WERI-Rb-1 (cell line): ENCODE measurements around the gene E2F4.

Experiments used
- DNase-seq: peaks from one replicate; pipeline ENCODE4 v3.0.0-alpha.2; 2020
- H3K27ac ChIP-seq: fragments of 250-450 bp; sonication (Bioruptor Pico); 2 replicates; pipeline ENCODE4 v1.5.1; 2020; ENCODE audit warnings: mild to moderate bottlenecking, moderate library complexity
- H3K27me3 ChIP-seq: fragments of 250-450 bp; sonication (Bioruptor Pico); 2 replicates; pipeline ENCODE4 v1.5.1; 2021; ENCODE audit warnings: mild to moderate bottlenecking, low read depth, moderate library complexity; ENCODE audit not compliant: insufficient read depth, severe bottlenecking
- H3K36me3 ChIP-seq: fragments of 250-450 bp; sonication (Bioruptor Pico); 2 replicates; pipeline ENCODE4 v1.5.1; 2020; ENCODE audit warnings: mild to moderate bottlenecking, moderate library complexity
- H3K4me3 ChIP-seq: 2 replicates; pipeline ENCODE4 v1.5.1; 2011; ENCODE audit warnings: low read depth, mild to moderate bottlenecking, control low read depth, low read length
- H3K9me3 ChIP-seq: fragments of 250-450 bp; sonication (Bioruptor Pico); 2 replicates; pipeline ENCODE4 v1.5.1; 2021; ENCODE audit warnings: mild to moderate bottlenecking, moderate library complexity; ENCODE audit not compliant: severe bottlenecking
- TF ChIP-seq, protein P1 (sequence below): IDR thresholded peaks from 2 replicates; pipeline ENCODE4 v1.5.1; 2011; ENCODE audit warnings: low read depth, mild to moderate bottlenecking, control low read depth, inconsistent platforms, low read length

The E2F4 gene

DNA sequence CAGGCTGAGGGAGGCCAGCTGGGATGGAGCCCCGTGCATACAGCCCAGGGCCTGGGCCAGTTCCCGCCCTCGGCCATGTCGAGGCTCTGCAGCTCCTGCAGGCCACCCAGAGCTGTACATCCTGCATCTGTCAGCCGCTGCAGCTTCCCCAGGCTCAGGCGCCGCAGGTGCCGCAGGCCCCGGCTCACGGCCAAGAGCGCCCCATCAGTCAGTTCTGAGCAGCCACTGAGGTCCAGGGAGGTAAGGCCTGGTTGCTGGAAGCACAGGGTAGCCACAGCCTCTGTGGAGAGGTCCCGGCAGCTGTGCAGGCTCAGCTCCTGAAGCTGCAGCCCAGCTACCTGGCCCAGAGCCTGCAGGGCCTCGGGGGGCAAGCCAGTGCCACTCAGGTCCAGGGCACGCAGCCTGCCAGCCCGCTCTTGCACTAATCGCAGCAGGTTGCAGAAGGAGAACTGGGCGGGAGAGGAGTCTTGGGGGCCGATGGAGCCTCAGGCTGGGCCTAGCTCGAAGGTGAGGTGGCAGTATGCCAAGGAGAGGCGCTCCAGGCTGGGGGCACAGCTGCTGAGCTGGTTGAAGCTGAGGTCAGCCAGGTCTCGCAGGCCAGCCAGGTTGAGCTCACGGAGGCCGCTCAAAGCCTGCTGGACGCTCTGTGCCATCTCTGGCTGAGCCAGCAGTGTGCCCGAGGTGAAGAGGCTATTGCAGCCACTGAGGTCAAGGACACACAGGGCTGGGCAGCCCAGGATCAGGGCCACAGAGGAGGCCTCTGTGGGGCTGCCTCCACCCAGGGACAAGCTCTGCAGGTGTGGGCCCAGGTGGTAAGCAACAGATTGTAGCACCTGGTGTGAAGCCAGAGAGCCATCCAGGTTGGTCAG is 18.3 kb downstream of the E2F4 start:
- Histone ChIP-seq H3K4me3 (no peak overlapping the region), H3K36me3 (no peaks in the 10 kb centered on the region), H3K27me3 (no peaks in the 10 kb centered on the region), H3K9me3 (no peaks in the 10 kb centered on the region), H3K27ac (no peak overlapping the region)
- TF ChIP-seq, protein P1, sequence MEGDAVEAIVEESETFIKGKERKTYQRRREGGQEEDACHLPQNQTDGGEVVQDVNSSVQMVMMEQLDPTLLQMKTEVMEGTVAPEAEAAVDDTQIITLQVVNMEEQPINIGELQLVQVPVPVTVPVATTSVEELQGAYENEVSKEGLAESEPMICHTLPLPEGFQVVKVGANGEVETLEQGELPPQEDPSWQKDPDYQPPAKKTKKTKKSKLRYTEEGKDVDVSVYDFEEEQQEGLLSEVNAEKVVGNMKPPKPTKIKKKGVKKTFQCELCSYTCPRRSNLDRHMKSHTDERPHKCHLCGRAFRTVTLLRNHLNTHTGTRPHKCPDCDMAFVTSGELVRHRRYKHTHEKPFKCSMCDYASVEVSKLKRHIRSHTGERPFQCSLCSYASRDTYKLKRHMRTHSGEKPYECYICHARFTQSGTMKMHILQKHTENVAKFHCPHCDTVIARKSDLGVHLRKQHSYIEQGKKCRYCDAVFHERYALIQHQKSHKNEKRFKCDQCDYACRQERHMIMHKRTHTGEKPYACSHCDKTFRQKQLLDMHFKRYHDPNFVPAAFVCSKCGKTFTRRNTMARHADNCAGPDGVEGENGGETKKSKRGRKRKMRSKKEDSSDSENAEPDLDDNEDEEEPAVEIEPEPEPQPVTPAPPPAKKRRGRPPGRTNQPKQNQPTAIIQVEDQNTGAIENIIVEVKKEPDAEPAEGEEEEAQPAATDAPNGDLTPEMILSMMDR: no peak
- DNase-seq: no peak

GRCh38 chr16:67211674-67212073 is 19.7 kb downstream of the E2F4 start:
- no peaks in the 10 kb centered on the region for H3K27me3 ChIP-seq
- H3K36me3 ChIP-seq: no peaks in the 10 kb centered on the region
- H3K27ac ChIP-seq: no peak overlapping the region
- TF ChIP-seq, protein P1: no peak
- H3K9me3 ChIP-seq: no peaks in the 10 kb centered on the region
- H3K4me3 ChIP-seq: no peak overlapping the region
- DNase-seq: no peak

DNA sequence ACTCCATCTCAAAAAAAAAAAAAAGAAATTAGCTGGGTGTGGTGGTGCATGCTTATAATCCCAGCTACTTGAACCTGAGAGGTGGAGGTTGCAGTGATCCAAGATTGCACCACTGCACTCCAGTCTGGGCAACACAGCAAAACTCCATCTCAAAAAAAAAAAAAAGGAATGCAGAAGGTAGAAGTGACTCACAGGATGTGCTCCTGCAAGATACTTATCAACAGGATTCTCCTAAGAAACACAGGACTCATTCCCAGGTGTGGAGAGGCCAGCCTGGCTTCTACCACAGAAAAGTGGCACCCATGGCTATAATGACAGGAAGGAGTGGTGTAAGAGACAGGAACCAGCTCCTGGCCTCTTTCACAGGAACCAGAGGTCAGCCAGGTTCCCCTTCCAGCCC is 20.8 kb downstream of the E2F4 start:
- Histone ChIP-seq H3K9me3 (no peaks in the 10 kb centered on the region), H3K36me3 (no peaks in the 10 kb centered on the region), H3K4me3 (no peak overlapping the region), H3K27me3 (no peaks in the 10 kb centered on the region), H3K27ac (no peak overlapping the region)
- DNase-seq: no peak
- TF ChIP-seq, protein P1: no peak

DNA sequence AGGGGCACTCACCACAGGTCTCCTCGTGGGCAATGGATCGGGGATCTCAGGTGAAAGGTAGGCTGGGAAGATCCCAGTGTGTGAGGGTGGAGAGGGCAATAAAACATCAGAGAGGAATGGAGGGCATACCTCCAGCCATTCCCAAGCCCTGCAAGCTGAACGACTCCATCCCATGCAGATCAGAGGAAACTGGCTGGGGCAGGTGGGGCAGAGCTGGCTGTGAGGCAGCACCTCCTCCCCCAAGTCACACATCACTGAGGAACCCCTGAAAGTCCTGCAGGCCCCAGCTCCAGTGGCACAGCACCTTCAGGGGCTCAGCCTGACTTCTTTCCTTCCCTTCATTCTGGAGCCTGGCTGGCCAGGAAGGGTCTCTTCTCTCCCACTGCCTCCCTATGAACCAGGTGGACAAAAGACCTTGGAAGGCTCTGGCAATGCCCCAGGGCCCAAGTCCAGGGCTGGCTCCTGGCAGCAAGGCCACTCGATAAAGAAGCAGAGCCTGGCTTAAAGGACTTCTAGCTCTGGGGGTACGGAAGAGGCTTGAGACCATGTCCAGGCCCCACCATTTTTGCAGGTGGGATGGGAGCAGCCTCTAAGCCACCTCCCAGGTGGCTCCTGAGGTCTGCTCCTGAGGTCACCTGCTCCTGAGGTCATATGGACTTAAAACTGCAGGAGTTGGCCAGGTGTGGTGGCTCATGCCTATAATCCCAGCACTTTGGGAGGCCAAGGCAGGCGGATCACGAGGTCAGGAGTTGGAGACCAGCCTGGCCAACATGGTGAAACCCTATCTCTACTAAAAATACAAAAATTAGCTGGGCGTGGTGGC is 21.5 kb downstream of the E2F4 start:
- TF ChIP-seq, protein P1: no peak
- H3K36me3 ChIP-seq: no peaks in the 10 kb centered on the region
- no peak overlapping the region for H3K27ac ChIP-seq
- H3K27me3 ChIP-seq: no peaks in the 10 kb centered on the region
- no peak for DNase-seq
- no peaks in the 10 kb centered on the region for H3K9me3 ChIP-seq
- no peak overlapping the region for H3K4me3 ChIP-seq

DNA sequence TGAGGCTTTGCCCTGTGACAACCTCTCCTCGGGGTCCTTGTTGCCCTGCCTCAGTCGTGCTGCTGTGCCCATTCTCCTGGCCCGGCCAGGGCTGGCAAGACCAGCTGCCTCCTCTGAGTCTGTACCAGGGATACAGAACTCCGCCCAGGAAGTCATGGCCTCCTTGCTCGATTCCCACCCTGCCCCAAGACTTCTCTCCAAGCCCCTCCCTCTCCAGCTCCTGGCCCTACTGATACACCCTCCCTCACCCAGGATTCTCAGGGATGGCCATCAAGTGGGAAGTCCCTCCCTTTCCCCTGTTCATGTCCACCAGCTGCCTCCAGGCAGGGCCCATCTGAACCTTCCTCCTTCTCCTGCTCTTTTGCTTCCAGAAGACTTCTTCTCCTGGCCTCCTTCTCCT is 23.8 kb downstream of the E2F4 start:
- H3K27me3 ChIP-seq: no peaks in the 10 kb centered on the region
- H3K9me3 ChIP-seq: no peaks in the 10 kb centered on the region
- DNase-seq: no peak
- TF ChIP-seq, protein P1: no peak
- no peaks in the 10 kb centered on the region for H3K36me3 ChIP-seq
- H3K27ac ChIP-seq: no peak overlapping the region
- H3K4me3 ChIP-seq: no peak overlapping the region
